Tibial nerve (tissue), 4 donors: ENCODE measurements around the gene LCE2D. TPM values are rescaled to one million over a fixed set of nuclear protein-coding genes. Genes with fewer than 3 reads are reported as not detected.
"Not testable (repeated sequence)": the region's sequence is repeated elsewhere in the genome, so short reads cannot be mapped to it uniquely, and the experiment has no call there.

ENCODE experiments used
- DNase-seq, 2 donors: peaks; one replicate each; pipeline ENCODE4 v3.0.0-alpha.2; 2019; ENCODE audit warnings: low spot score in 2 of 2
- H3K27ac ChIP-seq, 4 donors: fragments of 200-600 bp; sonication (generic) in 3 of 4; one replicate each; pipeline ENCODE4 v1.5.1; 2017 to 2019; ENCODE audit warnings: mild to moderate bottlenecking in 1 of 4
- H3K27me3 ChIP-seq, 2 donors: fragments of 200-600 bp; sonication (generic) in 1 of 2; one replicate each; pipeline versions ENCODE4 v1.5.1 to v1.6.0; 2017 to 2019
- H3K36me3 ChIP-seq, 3 donors: fragments of 200-600 bp; sonication (generic); one replicate each; pipeline ENCODE4 v1.5.1; 2018 to 2019
- H3K4me1 ChIP-seq, 4 donors: fragments of 200-600 bp; sonication (generic) in 3 of 4; one replicate each; pipeline ENCODE4 v1.5.1; 2017 to 2019
- H3K4me3 ChIP-seq, 4 donors: fragments of 200-600 bp; sonication (generic) in 3 of 4; one replicate each; pipeline ENCODE4 v1.5.1; 2017 to 2019; ENCODE audit warnings: mild to moderate bottlenecking in 1 of 4, moderate library complexity in 1 of 4
- H3K9me3 ChIP-seq, 4 donors: fragments of 200-600 bp; sonication (generic) in 3 of 4; one replicate each; pipeline ENCODE4 v1.5.1; 2017 to 2019
- EP300 ChIP-seq, 2 donors: sonication (generic); formaldehyde crosslinking; IDR thresholded peaks; one replicate each; pipeline ENCODE4 v1.6.1; 2017; ENCODE audit warnings: antibody characterized with exemption in 2 of 2, mild to moderate bottlenecking in 1 of 2
- POLR2A ChIP-seq, 2 donors: fragments of 450-650 bp; IDR thresholded peaks; one replicate each; pipeline ENCODE4 v1.6.1; 2017; ENCODE audit warnings: antibody characterized with exemption in 2 of 2, mild to moderate bottlenecking in 2 of 2, moderate library complexity in 2 of 2
- whole genome bisulfite sequencing, 2 donors: methylation state at CpG; one replicate each; pipeline ENCODE4 v1.1.5; 2018; 5-methylcytosine and 5-hydroxymethylcytosine counted together
- total RNA-seq, 4 donors: library from RNA; depleted of rRNA; stranded (reverse); fragments of >200 nt; gene quantifications; one replicate each; pipeline ENCODE4 v1.1.0, GENCODE V29; 2016
- TF ChIP-seq, protein P1 (sequence below), 5 experiments: fragments of 200-600 bp in 3 of 5; fragments of 450-650 bp in 2 of 5; sonication (generic) in 3 of 5; IDR thresholded peaks; one replicate each; pipeline ENCODE4 v1.5.1; 2016 to 2019; ENCODE audit warnings: antibody characterized with exemption in 5 of 5, mild to moderate bottlenecking in 3 of 5, moderate library complexity in 2 of 5

The LCE2D gene
- total RNA-seq, 4 donors from 2014 or later: not detected

DNA sequence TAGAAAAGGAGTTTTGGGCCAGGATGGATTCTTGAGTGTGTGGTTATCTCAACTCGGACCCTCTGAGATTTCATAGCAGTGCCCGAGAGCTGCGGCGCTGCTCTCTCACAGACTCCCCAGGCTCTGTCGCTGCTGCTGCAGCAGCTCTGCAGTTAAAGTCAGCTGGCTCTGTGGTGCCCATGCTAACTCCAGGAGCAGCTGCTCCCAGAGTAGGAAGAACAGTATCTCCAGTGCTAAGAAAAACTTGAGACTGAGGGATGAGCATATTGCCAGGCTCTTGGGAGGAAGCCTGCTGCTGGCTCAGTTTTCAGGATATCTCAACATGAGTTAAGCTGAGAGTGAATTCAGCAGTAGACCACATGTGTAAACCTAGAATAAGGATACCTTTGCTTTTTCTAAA is 4.5 kb downstream of the LCE2D start:
- H3K27ac ChIP-seq: no peak overlapping the region
- H3K27me3 ChIP-seq: no peaks in the 10 kb centered on the region
- no peaks in the 10 kb centered on the region for H3K4me1 ChIP-seq
- no peak for TF ChIP-seq EP300 (IDR thresholded peaks at IDR 0.05)
- TF ChIP-seq, protein P1, sequence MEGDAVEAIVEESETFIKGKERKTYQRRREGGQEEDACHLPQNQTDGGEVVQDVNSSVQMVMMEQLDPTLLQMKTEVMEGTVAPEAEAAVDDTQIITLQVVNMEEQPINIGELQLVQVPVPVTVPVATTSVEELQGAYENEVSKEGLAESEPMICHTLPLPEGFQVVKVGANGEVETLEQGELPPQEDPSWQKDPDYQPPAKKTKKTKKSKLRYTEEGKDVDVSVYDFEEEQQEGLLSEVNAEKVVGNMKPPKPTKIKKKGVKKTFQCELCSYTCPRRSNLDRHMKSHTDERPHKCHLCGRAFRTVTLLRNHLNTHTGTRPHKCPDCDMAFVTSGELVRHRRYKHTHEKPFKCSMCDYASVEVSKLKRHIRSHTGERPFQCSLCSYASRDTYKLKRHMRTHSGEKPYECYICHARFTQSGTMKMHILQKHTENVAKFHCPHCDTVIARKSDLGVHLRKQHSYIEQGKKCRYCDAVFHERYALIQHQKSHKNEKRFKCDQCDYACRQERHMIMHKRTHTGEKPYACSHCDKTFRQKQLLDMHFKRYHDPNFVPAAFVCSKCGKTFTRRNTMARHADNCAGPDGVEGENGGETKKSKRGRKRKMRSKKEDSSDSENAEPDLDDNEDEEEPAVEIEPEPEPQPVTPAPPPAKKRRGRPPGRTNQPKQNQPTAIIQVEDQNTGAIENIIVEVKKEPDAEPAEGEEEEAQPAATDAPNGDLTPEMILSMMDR (IDR thresholded peaks at IDR 0.05): no peak
- TF ChIP-seq POLR2A (IDR thresholded peaks at IDR 0.05): no peak
- no peaks in the 10 kb centered on the region for H3K36me3 ChIP-seq
- H3K4me3 ChIP-seq: no peak overlapping the region
- no peaks in the 10 kb centered on the region for H3K9me3 ChIP-seq
- whole genome bisulfite sequencing, 2 donors: 88 to 93% methylated on average over 5 of the region's 5 CpGs
- no peak for DNase-seq

DNA sequence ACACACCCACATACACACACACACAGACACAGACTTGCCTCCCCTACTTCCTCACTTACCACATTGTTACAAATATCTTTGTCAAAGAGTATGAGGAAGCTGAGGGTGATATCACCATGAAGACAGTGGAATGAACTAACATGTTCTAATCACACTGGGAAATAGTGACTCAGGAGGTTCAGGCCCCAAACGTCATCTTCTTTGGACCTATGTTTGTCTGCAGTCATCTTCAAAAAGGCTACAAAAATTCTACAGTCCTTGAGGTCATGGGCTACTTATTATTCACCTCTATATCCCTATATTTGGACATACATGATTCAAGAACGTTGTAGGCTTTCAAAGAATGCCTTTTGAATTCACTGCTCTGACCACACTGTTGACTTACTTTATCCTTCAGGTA is 9.8 kb downstream of the LCE2D start:
- Histone ChIP-seq H3K9me3 (no peaks in the 10 kb centered on the region), H3K27me3 (no peaks in the 10 kb centered on the region), H3K36me3 (no peaks in the 10 kb centered on the region), H3K4me1 (no peaks in the 10 kb centered on the region), H3K27ac (no peak overlapping the region), H3K4me3 (no peak overlapping the region)
- WGBS, 2 donors: 38 to 55% methylated on average over 2 of the region's 2 CpGs
- no peak for DNase-seq
- TF ChIP-seq, protein P1 (IDR thresholded peaks at IDR 0.05): no peak
- TF ChIP-seq POLR2A (IDR thresholded peaks at IDR 0.05): no peak
- no peak for TF ChIP-seq EP300 (IDR thresholded peaks at IDR 0.05)

DNA sequence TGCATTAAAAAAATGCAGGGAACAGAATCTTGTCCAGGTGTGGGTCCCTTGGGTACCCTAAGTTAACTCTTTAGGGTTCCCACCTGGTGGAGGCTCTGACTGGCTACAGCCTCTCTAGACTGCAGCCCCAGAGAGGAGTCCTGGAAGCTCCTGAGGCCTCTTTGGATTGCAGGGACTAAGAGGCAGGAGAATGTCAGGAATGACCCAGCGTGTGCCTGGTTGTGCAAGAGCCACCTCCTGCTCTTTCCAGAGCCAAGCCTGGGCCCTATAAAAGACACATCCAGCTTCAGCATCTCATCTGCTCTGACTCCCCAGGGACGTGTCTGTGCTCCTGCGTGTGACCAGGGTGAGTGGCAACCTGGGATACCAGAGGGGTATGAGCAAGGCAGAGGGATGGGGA is 11.8 kb downstream of the LCE2D start, which contains the start of gene LCE2C:
LCE2C (plus strand) TSS at position 297 of the 400 bp plus-strand sequence. CDS start 737 bp downstream, outside the sequence.
- not testable (repeated sequence) for H3K36me3 ChIP-seq, DNase-seq, H3K4me1 ChIP-seq, H3K27ac ChIP-seq, H3K4me3 ChIP-seq, H3K9me3 ChIP-seq, H3K27me3 ChIP-seq
- WGBS, 2 donors: 55 to 80% methylated on average over 3 of the region's 3 CpGs

DNA sequence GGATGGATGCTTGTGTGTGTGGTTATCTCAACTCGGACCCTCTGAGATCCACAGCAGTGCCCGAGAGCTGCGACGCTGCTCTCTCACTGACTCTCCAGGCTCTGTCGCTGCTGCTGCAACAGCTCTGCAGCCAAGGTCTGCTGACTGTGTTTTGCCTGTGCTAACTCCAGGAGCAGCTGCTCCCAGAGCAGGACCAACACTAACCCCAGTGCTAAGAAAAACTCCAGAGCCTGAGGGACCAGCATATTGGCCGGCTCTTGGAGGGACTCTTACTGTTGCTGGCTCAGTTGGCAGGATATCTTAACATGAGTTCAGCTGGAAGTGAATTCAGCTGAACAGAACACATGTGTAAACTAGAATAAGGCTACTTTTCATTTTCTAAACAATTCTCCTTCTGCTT is 16.3 kb downstream of the LCE2D start:
- TF ChIP-seq EP300 (IDR thresholded peaks at IDR 0.05): no peak
- TF ChIP-seq, protein P1 (IDR thresholded peaks at IDR 0.05): no peak
- TF ChIP-seq POLR2A (IDR thresholded peaks at IDR 0.05): no peak
- Histone ChIP-seq H3K9me3 (no peaks in the 10 kb centered on the region), H3K27ac (no peak overlapping the region), H3K4me3 (no peak overlapping the region), H3K4me1 (no peaks in the 10 kb centered on the region), H3K36me3 (no peaks in the 10 kb centered on the region), H3K27me3 (no peaks in the 10 kb centered on the region)
- WGBS, 2 donors: 78 to 84% methylated on average over 6 of the region's 6 CpGs
- no peak for DNase-seq

DNA sequence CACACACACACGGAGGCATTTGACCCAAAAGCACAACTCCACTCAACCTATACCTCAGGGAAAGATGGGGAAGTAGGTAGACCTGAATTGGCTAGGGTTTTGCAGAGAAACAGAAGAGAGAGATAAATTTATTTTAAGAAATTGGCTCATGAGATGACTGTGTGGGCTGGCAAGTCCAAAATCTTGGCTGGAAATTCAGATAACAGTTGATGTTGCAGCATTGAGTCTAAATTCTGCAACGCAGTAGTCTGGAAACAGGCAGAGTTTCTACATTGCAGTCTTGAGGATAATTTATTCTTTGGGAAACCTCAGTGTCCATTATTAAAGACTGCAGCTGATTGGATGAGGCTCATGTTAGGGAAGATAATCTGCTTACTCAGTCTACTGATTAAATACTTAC is 18.4 kb downstream of the LCE2D start:
- Histone ChIP-seq H3K4me3 (no peak overlapping the region), H3K36me3 (no peaks in the 10 kb centered on the region), H3K4me1 (no peaks in the 10 kb centered on the region), H3K27me3 (no peaks in the 10 kb centered on the region), H3K9me3 (no peaks in the 10 kb centered on the region), H3K27ac (no peak overlapping the region)
- TF ChIP-seq, protein P1 (IDR thresholded peaks at IDR 0.05): no peak
- TF ChIP-seq POLR2A (IDR thresholded peaks at IDR 0.05) (no peak), EP300 (IDR thresholded peaks at IDR 0.05) (no peak)
- WGBS, 2 donors: 59 to 61% methylated on average over 2 of the region's 2 CpGs
- DNase-seq: no peak

DNA sequence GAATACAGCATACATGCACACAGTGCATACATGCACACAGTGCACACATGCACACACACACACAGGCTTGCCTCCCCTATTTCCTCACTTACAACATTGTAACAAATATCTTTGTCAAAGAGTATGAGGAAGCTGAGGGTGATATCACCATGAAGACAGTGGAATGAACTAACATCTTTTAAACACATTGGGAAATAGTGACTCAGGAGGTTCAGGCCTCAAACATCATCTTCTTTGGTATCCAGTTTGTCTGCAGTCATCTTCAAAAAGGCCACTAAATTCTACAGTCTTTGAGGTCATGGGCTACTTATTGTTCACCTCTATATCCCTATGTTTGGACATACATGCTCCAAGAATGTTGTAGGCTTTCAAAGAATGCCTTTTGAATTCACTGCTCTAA is 20.7 kb downstream of the LCE2D start:
- Histone ChIP-seq H3K27ac (no peak overlapping the region), H3K9me3 (no peaks in the 10 kb centered on the region), H3K36me3 (no peaks in the 10 kb centered on the region), H3K4me1 (no peaks in the 10 kb centered on the region), H3K27me3 (no peaks in the 10 kb centered on the region), H3K4me3 (no peak overlapping the region)
- TF ChIP-seq EP300 (IDR thresholded peaks at IDR 0.05): no peak
- no peak for DNase-seq

DNA sequence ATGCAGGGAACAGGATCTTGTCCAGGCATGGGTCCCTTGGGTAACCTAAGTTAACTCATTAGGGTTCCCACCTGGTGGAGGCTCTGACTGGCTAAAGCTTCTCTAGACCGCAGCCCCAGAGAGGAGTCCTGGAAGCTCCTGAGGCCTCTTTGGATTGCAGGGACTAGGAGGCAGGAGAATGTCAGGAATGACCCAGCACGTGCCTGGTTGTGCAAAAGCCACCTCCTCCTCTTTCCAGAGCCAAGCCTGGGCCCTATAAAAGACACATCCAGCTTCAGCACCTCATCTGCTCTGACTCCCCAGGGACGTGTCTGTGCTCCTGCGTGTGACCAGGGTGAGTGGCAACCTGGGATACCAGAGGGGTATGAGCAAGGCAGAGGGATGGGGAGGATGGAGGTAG is 22.6 kb downstream of the LCE2D start, which contains the start of gene LCE2B:
LCE2B (plus strand) TSS at position 301 of the 400 bp plus-strand sequence. CDS start 721 bp downstream, outside the sequence.
- not testable (repeated sequence) for H3K36me3 ChIP-seq, DNase-seq, H3K27ac ChIP-seq, H3K9me3 ChIP-seq, H3K4me1 ChIP-seq, H3K4me3 ChIP-seq, H3K27me3 ChIP-seq
- WGBS, 2 donors: 61 to 68% methylated on average over 2 to 3 of the region's 4 CpGs
